ENCODE measurements around the gene DSCAML1.

DSCAML1 gene

GRCh38 chr11:117510646-117511045, 286.4 kb downstream of the DSCAML1 start:
- Histone ChIP-seq H3K4me1 (ENCODE audit: control insufficient read depth, insufficient read depth, low read length, poor library complexity, severe bottlenecking) (peaks cover 15% of the 10 kb centered on the region), H3K4me3 (ENCODE audit: extremely low read depth, insufficient read depth, low read length, poor library complexity, severe bottlenecking) (no peak overlapping the region), H3K27ac (ENCODE audit: low read depth, low read length, severe bottlenecking) (no peak overlapping the region), H3K36me3 (ENCODE audit: control insufficient read depth, insufficient read depth, low read length) (no peaks in the 10 kb centered on the region), H3K9me3 (ENCODE audit: control insufficient read depth, low read length) (no peaks in the 10 kb centered on the region)
- 100% methylated on average over 1 of the region's 3 CpGs; no CpG with 5 or more reads in 1 of the 2 experiments for WGBS, 2 experiments (ENCODE audit: insufficient coverage in 2 of 2)

GRCh38 chr11:117509543-117509942, 287.5 kb downstream of the DSCAML1 start:
- Histone ChIP-seq H3K4me1 (ENCODE audit: control insufficient read depth, insufficient read depth, low read length, poor library complexity, severe bottlenecking) (peaks cover 15% of the 10 kb centered on the region), H3K9me3 (ENCODE audit: control insufficient read depth, low read length) (no peaks in the 10 kb centered on the region), H3K4me3 (ENCODE audit: extremely low read depth, insufficient read depth, low read length, poor library complexity, severe bottlenecking) (no peak overlapping the region), H3K27ac (ENCODE audit: low read depth, low read length, severe bottlenecking) (no peak overlapping the region), H3K36me3 (ENCODE audit: control insufficient read depth, insufficient read depth, low read length) (no peaks in the 10 kb centered on the region)
- 84 to 94% methylated on average over 7 to 8 of the region's 8 CpGs for WGBS, 2 experiments (ENCODE audit: insufficient coverage in 2 of 2)

GRCh38 chr11:117506971-117507370, 290.0 kb downstream of the DSCAML1 start:
- no peaks in the 10 kb centered on the region for H3K9me3 ChIP-seq (ENCODE audit: control insufficient read depth, low read length)
- no peak overlapping the region for H3K27ac ChIP-seq (ENCODE audit: low read depth, low read length, severe bottlenecking)
- no peaks in the 10 kb centered on the region for H3K36me3 ChIP-seq (ENCODE audit: control insufficient read depth, insufficient read depth, low read length)
- 66 to 94% methylated on average over 2 to 4 of the region's 6 CpGs for WGBS, 2 experiments (ENCODE audit: insufficient coverage in 2 of 2)
- H3K4me1 ChIP-seq (ENCODE audit: control insufficient read depth, insufficient read depth, low read length, poor library complexity, severe bottlenecking): peaks cover 8% of the 10 kb centered on the region
- H3K4me3 ChIP-seq (ENCODE audit: extremely low read depth, insufficient read depth, low read length, poor library complexity, severe bottlenecking): no peak overlapping the region

GRCh38 chr11:117505285-117505970, 291.6 kb downstream of the DSCAML1 start:
- Histone ChIP-seq H3K27ac (ENCODE audit: low read depth, low read length, severe bottlenecking) (no peak overlapping the region), H3K4me3 (ENCODE audit: extremely low read depth, insufficient read depth, low read length, poor library complexity, severe bottlenecking) (no peak overlapping the region), H3K9me3 (ENCODE audit: control insufficient read depth, low read length) (no peaks in the 10 kb centered on the region), H3K36me3 (ENCODE audit: control insufficient read depth, insufficient read depth, low read length) (no peaks in the 10 kb centered on the region), H3K4me1 (ENCODE audit: control insufficient read depth, insufficient read depth, low read length, poor library complexity, severe bottlenecking) (no peaks in the 10 kb centered on the region)
- 94 to 95% methylated on average over 19 to 27 of the region's 27 CpGs for WGBS, 2 experiments (ENCODE audit: insufficient coverage in 2 of 2)

- Histone ChIP-seq H3K27ac (ENCODE audit: low read depth, low read length, severe bottlenecking) (no peak overlapping the region), H3K9me3 (ENCODE audit: control insufficient read depth, low read length) (no peaks in the 10 kb centered on the region), H3K4me3 (ENCODE audit: extremely low read depth, insufficient read depth, low read length, poor library complexity, severe bottlenecking) (no peak overlapping the region), H3K4me1 (ENCODE audit: control insufficient read depth, insufficient read depth, low read length, poor library complexity, severe bottlenecking) (no peaks in the 10 kb centered on the region), H3K36me3 (ENCODE audit: control insufficient read depth, insufficient read depth, low read length) (no peaks in the 10 kb centered on the region)
- 83 to 93% methylated on average over 9 of the region's 10 CpGs for WGBS, 2 experiments (ENCODE audit: insufficient coverage in 2 of 2)
Observed at GRCh38 chr11:117502779-117503100, 294.3 kb downstream of the DSCAML1 start.

- H3K36me3 ChIP-seq (ENCODE audit: control insufficient read depth, insufficient read depth, low read length): no peaks in the 10 kb centered on the region
- WGBS, 2 experiments (ENCODE audit: insufficient coverage in 2 of 2): 58 to 73% methylated on average over 12 to 13 of the region's 22 CpGs
Observed at GRCh38 chr11:117502015-117502778, 294.8 kb downstream of the DSCAML1 start.

GRCh38 chr11:117501237-117501898, 295.6 kb downstream of the DSCAML1 start:
- Histone ChIP-seq H3K27ac (ENCODE audit: low read depth, low read length, severe bottlenecking) (no peak overlapping the region), H3K36me3 (ENCODE audit: control insufficient read depth, insufficient read depth, low read length) (no peaks in the 10 kb centered on the region), H3K4me1 (ENCODE audit: control insufficient read depth, insufficient read depth, low read length, poor library complexity, severe bottlenecking) (no peaks in the 10 kb centered on the region), H3K9me3 (ENCODE audit: control insufficient read depth, low read length) (no peaks in the 10 kb centered on the region), H3K4me3 (ENCODE audit: extremely low read depth, insufficient read depth, low read length, poor library complexity, severe bottlenecking) (no peak overlapping the region)
- 90 to 91% methylated on average over 12 to 14 of the region's 14 CpGs for WGBS, 2 experiments (ENCODE audit: insufficient coverage in 2 of 2)

More at GRCh38 chr11:117502015-117502778, 294.8 kb downstream of the DSCAML1 start:
- no peaks in the 10 kb centered on the region for H3K9me3 ChIP-seq (ENCODE audit: control insufficient read depth, low read length)
- no peaks in the 10 kb centered on the region for H3K4me1 ChIP-seq (ENCODE audit: control insufficient read depth, insufficient read depth, low read length, poor library complexity, severe bottlenecking)
- no peak overlapping the region for H3K4me3 ChIP-seq (ENCODE audit: extremely low read depth, insufficient read depth, low read length, poor library complexity, severe bottlenecking)
- H3K27ac ChIP-seq (ENCODE audit: low read depth, low read length, severe bottlenecking): no peak overlapping the region

- Histone ChIP-seq H3K36me3 (ENCODE audit: control insufficient read depth, insufficient read depth, low read length) (no peaks in the 10 kb centered on the region), H3K4me1 (ENCODE audit: control insufficient read depth, insufficient read depth, low read length, poor library complexity, severe bottlenecking) (peaks cover 5% of the 10 kb centered on the region), H3K9me3 (ENCODE audit: control insufficient read depth, low read length) (no peaks in the 10 kb centered on the region), H3K4me3 (ENCODE audit: extremely low read depth, insufficient read depth, low read length, poor library complexity, severe bottlenecking) (no peak overlapping the region), H3K27ac (ENCODE audit: low read depth, low read length, severe bottlenecking) (no peak overlapping the region)
- 95 to 98% methylated on average over 4 to 5 of the region's 6 CpGs for WGBS, 2 experiments (ENCODE audit: insufficient coverage in 2 of 2)
Observed at GRCh38 chr11:117498791-117499190, 298.2 kb downstream of the DSCAML1 start.

- H3K4me1 ChIP-seq (ENCODE audit: control insufficient read depth, insufficient read depth, low read length, poor library complexity, severe bottlenecking): peaks cover 5% of the 10 kb centered on the region
- H3K36me3 ChIP-seq (ENCODE audit: control insufficient read depth, insufficient read depth, low read length): no peaks in the 10 kb centered on the region
- H3K4me3 ChIP-seq (ENCODE audit: extremely low read depth, insufficient read depth, low read length, poor library complexity, severe bottlenecking): no peak overlapping the region
- H3K27ac ChIP-seq (ENCODE audit: low read depth, low read length, severe bottlenecking): no peak overlapping the region
- WGBS, 2 experiments (ENCODE audit: insufficient coverage in 2 of 2): 89 to 97% methylated on average over 7 of the region's 11 CpGs
- H3K9me3 ChIP-seq (ENCODE audit: control insufficient read depth, low read length): no peaks in the 10 kb centered on the region
Observed at GRCh38 chr11:117497206-117497951, 299.6 kb downstream of the DSCAML1 start.

- Histone ChIP-seq H3K4me1 (ENCODE audit: control insufficient read depth, insufficient read depth, low read length, poor library complexity, severe bottlenecking) (peaks cover 8% of the 10 kb centered on the region), H3K9me3 (ENCODE audit: control insufficient read depth, low read length) (no peaks in the 10 kb centered on the region), H3K4me3 (ENCODE audit: extremely low read depth, insufficient read depth, low read length, poor library complexity, severe bottlenecking) (no peak overlapping the region), H3K36me3 (ENCODE audit: control insufficient read depth, insufficient read depth, low read length) (no peaks in the 10 kb centered on the region), H3K27ac (ENCODE audit: low read depth, low read length, severe bottlenecking) (no peak overlapping the region)
- WGBS, 2 experiments (ENCODE audit: insufficient coverage in 2 of 2): 78 to 83% methylated on average over 4 to 5 of the region's 6 CpGs
Observed at GRCh38 chr11:117495357-117495756, 301.7 kb downstream of the DSCAML1 start.
